Measurements from ENCODE around the gene TMTC2.

DNA sequence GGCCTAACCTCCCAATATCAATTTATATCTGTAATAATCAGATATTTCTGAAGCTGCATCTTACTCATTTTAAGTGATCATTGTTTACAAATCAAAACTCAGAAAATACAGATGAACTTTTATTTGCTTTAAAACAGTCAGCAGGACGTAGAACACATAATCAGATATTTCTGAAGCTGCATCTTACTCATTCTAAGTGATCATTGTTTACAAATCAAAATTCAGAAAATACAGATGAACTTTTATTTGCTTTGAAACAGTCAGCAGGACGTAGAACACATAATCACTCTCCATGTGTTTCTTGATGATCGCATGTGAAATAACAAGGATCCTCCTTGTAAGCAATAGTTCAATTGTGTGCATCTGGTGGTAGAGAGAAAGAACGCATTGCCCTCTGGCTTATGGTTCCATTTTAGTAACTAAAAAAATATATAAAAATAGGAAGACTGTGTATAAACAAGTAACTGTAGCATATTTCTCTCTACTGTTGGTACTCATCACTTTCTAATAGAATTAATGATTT, 15.0 kb upstream of the TMTC2 start:
- TF ChIP-seq POLR2AphosphoS5 (IDR thresholded peaks at IDR 0.05; ENCODE audit: borderline replicate concordance, low read depth, low read length) (no peak), EZH2 (IDR thresholded peaks at IDR 0.05) (no peak), FOXP2 (optimal IDR thresholded peaks at IDR 0.05; ENCODE audit: control extremely low read depth, extremely low read length, insufficient read depth) (no peak)

Measured in SK-N-MC (cell line).